Fibroblast of peridontal ligament (primary cell): Measurements from ENCODE around the gene ZC3H7A.

Experiments used
- DNase-seq: peaks from one replicate; pipeline ENCODE4 v3.0.0-alpha.2; 2010; ENCODE audit errors: extremely low read depth

Gene ZC3H7A

DNA sequence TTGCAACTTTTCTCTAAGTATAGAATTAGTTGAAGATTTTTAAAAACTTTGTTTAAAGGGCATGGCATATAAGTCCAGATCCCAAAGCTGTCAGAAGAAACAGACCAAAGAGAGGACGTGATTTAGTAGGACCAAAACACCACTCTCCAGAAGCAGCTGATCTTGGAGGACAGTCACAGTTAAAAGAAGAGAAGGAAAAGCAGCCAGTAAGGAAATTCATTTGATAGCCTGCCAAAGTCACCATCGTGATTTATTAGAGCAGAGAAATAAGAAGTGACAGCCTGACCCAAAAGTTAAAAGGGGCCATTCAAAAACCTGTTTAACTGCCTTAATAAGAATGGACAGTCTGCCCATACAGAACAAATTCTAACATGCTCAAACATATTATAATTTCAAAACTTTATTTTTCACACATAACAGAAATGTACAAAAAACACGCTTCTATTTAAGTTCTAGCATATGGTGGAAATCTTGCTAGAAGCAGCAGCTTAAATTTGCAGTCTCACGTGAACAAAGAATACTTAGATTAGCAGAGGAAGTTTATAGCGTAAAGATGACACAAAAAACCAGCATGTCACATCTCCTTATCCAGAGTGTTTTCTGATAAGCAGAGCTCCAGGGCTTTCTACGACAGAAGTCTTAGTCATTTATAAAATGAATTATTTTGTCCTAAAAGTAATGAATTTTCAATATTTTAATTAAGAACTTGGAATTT, 91.6 kb downstream of the ZC3H7A start:
- no peak for DNase-seq
